Stimulated activated CD8-positive, alpha-beta memory T cell treated with anti-CD3 and anti-CD28 coated beads, Interleukin-7, amount 100 ng/mL, for 24 hours (primary cell): ENCODE data around the gene COL11A2.
A peak's percentile ranks its signal among the peaks of the same experiment; 100 is the strongest.

Source experiments
- DNase-seq: peaks from one replicate; pipeline ENCODE4 v3.0.0-alpha.2; 2020; ENCODE audit warnings: low read depth

The COL11A2 gene

GRCh38 chr6:33206027-33206863 lies 14.0 kb upstream of the COL11A2 start:
- DNase-seq = no peak

DNA sequence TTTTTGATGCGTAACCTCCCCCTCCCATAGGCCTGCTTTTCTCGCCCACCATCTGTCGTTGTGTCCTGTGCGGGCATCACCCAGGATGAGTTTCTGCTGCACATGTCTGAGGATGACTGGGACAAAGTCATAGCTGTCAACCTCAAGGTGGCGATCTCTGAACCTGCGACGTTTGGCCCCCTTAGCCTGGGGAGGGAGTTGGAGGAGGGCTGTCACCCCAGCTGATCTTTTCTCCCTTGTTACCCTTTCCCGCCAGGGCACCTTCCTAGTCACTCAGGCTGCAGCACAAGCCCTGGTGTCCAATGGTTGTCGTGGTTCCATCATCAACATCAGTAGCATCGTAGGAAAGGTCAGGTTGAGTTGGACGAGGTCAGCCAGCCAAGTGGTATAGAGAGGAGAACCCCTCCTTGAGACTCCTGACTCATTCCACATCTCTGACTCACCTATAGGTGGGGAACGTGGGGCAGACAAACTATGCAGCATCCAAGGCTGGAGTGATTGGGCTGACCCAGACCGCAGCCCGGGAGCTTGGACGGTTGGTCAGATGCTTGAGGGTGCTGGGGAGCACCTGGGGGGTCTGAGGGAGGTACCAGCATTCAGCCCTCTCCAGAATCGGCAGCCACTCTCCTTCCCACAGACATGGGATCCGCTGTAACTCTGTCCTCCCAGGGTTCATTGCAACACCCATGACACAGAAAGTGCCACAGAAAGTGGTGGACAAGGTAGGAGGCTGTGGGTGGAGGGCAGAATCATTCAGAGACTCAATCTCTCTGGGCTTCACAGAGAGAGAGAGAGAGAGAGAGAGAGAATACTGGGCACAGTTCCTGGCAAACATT lies 13.1 kb upstream of the COL11A2 start:
- DNase-seq = no peak

DNA sequence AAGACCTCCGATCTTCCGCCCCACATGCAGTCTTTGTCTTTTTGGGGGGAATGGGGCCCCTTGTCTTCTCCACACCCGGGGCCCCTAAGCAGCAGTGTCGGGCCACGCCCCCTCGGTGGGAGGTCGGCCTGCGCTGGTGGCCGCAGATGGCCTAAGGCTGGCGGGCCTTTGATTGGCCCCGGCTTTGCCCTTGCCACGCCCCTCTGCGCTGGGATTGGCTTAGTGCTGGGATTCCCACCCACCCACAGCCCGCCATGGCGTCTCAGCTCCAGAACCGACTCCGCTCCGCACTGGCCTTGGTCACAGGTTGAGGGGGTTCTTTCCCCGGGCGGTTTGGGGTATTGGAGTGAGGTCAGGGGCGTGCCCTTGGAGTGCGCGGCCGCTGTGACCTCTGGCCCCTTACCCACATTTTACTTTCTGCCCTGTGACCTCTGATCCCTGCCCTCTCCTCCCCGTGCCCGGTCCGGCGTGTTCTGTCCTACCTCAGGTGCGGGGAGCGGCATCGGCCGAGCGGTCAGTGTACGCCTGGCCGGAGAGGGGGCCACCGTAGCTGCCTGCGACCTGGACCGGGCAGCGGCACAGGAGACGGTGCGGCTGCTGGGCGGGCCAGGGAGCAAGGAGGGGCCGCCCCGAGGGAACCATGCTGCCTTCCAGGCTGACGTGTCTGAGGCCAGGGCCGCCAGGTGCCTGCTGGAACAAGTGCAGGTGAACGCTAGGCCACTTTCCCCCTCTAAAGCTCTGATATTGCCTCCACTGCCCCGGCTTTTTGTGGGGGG lies 12.3 kb upstream of the COL11A2 start, which contains the start of gene HSD17B8:
HSD17B8 (plus strand) TSS at position 241 of the 776 bp plus-strand sequence; CDS start at position 255, 14 bp downstream.
- peak; percentile 90 for DNase-seq

GRCh38 chr6:33204165-33204414 lies 11.8 kb upstream of the COL11A2 start:
- DNase-seq = no peak

- no peak for DNase-seq
Observed at GRCh38 chr6:33203443-33204164, 11.3 kb upstream of the COL11A2 start.

GRCh38 chr6:33202799-33203198 lies 10.5 kb upstream of the COL11A2 start:
- no peak for DNase-seq

- DNase-seq = no peak
Observed at GRCh38 chr6:33201935-33202334, 9.7 kb upstream of the COL11A2 start.

DNA sequence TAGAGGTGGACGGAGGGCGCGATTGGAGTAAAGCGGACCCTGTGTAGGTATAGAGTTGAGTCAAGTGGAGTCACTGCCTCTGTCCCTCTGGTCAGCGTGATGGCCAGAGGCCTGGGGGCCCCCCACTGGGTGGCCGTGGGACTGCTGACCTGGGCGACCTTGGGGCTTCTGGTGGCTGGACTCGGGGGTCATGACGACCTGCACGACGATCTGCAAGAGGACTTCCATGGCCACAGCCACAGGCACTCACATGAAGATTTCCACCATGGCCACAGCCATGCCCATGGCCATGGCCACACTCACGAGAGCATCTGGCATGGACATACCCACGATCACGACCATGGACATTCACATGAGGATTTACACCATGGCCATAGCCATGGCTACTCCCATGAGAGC lies 8.9 kb upstream of the COL11A2 start:
- no peak for DNase-seq

GRCh38 chr6:33200219-33201146 lies 8.2 kb upstream of the COL11A2 start, which contains the start of the genes RXRB and SLC39A7:
Gene RXRB (minus strand): TSS chr6:33200665. CDS start chr6:33200476, 189 bp downstream.
Gene SLC39A7 (plus strand): TSS chr6:33200867. CDS start chr6:33201246, 379 bp downstream.
- DNase-seq = peak; percentile 97

- peak; percentile 48 for DNase-seq
Observed at GRCh38 chr6:33199687-33200218, 7.5 kb upstream of the COL11A2 start.

GRCh38 chr6:33198853-33199436 lies 6.7 kb upstream of the COL11A2 start:
- DNase-seq = no peak

GRCh38 chr6:33198159-33198852 lies 6.0 kb upstream of the COL11A2 start:
- DNase-seq = no peak

- DNase-seq = no peak
Observed at GRCh38 chr6:33197431-33198048, 5.3 kb upstream of the COL11A2 start.

DNA sequence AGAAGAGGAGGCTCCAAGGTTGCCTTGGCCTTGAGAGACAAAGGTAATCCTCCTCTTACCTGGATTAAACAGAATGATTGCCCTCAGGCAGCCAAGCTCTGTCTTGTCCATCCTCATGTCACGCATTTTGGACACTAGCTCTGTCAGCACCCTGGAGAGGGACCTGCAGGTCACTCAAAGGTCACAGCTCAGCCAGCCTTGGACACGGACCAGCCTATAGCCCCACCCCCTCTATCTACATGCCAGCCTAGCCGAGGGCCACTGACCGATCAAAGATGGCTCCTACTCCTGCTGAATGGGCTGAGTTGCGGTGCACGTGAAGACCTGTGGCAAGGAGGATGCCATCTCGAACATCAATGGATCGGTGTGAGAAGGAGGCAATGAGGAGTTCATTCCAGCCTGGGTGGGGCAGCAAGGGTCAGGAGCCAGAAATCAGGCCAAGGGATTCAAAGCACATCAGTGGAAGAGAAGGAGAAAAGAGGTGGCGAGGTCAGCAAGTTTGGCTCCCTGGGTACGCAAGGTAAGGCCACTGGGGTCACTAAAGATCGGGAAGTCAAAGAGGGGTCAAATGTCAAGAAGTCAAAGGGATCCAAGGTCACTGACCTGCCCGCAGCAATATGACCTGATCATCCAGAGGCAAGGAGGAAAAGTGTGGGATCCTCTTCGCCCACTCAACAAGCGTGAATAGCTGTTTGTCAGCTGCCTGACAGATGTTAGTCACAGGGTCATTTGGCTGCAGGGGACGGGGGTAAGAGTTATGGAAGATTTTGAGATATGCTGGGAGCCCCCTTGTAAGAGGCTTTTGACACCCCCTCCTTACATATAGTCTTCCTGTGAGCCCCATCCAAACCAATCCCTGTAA lies 3.3 kb upstream of the COL11A2 start:
- no peak for DNase-seq

- DNase-seq = no peak
Observed at GRCh38 chr6:33194431-33194979, 2.2 kb upstream of the COL11A2 start.

GRCh38 chr6:33193619-33194018 lies 1.4 kb upstream of the COL11A2 start:
- DNase-seq = no peak
